ENCODE measurements around the gene EID2B.

DNA sequence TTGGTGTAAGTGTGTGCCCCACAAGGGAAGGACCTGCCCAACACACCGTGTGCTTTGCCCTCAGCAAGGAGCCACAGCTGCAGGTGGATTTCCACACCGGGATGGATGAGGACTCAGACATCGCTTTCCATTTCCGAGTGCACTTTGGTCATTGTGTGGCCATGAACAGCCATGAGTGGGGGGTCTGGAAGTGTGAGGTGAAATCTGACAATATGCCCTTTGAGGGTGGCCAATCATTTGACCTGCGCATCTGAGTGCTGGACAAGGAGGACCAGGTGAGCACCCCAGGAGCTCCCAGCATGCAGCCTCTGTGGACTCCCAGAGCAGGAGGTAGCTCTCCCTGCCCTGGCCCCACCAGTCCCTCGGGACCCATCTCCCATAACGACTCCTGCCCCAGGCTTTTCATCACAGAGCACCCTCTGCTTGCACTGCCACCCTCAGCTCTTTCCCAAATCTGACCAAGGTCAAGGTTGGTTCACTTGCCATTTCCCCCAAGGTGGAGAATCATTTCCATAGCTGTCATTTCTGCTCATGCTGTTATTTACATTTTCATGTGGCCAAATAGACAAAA, 20.5 kb upstream of the EID2B start:
- TF ChIP-seq, protein P1, sequence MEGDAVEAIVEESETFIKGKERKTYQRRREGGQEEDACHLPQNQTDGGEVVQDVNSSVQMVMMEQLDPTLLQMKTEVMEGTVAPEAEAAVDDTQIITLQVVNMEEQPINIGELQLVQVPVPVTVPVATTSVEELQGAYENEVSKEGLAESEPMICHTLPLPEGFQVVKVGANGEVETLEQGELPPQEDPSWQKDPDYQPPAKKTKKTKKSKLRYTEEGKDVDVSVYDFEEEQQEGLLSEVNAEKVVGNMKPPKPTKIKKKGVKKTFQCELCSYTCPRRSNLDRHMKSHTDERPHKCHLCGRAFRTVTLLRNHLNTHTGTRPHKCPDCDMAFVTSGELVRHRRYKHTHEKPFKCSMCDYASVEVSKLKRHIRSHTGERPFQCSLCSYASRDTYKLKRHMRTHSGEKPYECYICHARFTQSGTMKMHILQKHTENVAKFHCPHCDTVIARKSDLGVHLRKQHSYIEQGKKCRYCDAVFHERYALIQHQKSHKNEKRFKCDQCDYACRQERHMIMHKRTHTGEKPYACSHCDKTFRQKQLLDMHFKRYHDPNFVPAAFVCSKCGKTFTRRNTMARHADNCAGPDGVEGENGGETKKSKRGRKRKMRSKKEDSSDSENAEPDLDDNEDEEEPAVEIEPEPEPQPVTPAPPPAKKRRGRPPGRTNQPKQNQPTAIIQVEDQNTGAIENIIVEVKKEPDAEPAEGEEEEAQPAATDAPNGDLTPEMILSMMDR (tag by site-specific recombination; IDR thresholded peaks at IDR 0.05), result no peak
- TF ChIP-seq ZBTB49 (tag by site-specific recombination; IDR thresholded peaks at IDR 0.05; ENCODE audit: low read depth) (no peak), KLF16 (tag by site-specific recombination; IDR thresholded peaks at IDR 0.05) (no peak), ZNF747 (tag by site-specific recombination; IDR thresholded peaks at IDR 0.05) (no peak), ZBTB7A (tag by site-specific recombination; IDR thresholded peaks at IDR 0.05; ENCODE audit: low read depth) (no peak)
- TF ChIP-seq, protein P2, sequence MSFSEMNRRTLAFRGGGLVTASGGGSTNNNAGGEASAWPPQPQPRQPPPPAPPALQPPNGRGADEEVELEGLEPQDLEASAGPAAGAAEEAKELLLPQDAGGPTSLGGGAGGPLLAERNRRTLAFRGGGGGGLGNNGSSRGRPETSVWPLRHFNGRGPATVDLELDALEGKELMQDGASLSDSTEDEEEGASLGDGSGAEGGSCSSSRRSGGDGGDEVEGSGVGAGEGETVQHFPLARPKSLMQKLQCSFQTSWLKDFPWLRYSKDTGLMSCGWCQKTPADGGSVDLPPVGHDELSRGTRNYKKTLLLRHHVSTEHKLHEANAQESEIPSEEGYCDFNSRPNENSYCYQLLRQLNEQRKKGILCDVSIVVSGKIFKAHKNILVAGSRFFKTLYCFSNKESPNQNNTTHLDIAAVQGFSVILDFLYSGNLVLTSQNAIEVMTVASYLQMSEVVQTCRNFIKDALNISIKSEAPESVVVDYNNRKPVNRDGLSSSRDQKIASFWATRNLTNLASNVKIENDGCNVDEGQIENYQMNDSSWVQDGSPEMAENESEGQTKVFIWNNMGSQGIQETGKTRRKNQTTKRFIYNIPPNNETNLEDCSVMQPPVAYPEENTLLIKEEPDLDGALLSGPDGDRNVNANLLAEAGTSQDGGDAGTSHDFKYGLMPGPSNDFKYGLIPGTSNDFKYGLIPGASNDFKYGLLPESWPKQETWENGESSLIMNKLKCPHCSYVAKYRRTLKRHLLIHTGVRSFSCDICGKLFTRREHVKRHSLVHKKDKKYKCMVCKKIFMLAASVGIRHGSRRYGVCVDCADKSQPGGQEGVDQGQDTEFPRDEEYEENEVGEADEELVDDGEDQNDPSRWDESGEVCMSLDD (tag by site-specific recombination; IDR thresholded peaks at IDR 0.05), result no peak
